ENCODE data around the gene PCLO.

The PCLO gene

DNA sequence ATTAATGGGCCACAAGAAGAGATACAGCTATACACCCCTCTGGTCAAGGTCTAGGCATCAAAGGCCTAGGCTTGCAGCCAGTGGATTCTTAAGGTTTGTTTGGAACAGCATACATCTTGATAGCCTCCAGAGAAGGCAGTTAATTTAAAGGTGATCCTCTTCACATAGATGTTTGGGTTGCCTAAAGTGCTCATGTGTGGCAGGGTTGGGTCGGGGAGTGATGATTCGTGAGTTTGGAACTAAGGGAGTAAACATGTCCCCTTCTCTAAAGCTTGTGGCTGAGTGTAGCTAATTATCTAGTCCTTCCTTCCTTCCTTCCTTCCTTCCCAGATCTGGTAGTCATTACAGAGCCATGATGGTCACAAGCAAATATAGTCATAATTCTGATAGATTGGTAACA, 12.4 kb downstream of the PCLO start:
- Mint-ChIP-seq H3K27me3 (peaks cover 7% of the 10 kb centered on the region), H3K27ac (no peak overlapping the region), H3K4me1 (no peaks in the 10 kb centered on the region), H3K4me3 (no peak overlapping the region), H3K9me3 (no peaks in the 10 kb centered on the region)
- DNase-seq = no peak
- no peak for ATAC-seq

- H3K27me3 Mint-ChIP-seq = peaks cover under 1% of the 10 kb centered on the region
- ATAC-seq = no peak
- H3K9me3 Mint-ChIP-seq = no peaks in the 10 kb centered on the region
- H3K27ac Mint-ChIP-seq = no peak overlapping the region
- no peak overlapping the region for H3K4me3 Mint-ChIP-seq
- no peaks in the 10 kb centered on the region for H3K4me1 Mint-ChIP-seq
- no peak for DNase-seq
These were observed 13.2 kb downstream of the PCLO start for GRCh38 chr7:83149466-83149865.

DNA sequence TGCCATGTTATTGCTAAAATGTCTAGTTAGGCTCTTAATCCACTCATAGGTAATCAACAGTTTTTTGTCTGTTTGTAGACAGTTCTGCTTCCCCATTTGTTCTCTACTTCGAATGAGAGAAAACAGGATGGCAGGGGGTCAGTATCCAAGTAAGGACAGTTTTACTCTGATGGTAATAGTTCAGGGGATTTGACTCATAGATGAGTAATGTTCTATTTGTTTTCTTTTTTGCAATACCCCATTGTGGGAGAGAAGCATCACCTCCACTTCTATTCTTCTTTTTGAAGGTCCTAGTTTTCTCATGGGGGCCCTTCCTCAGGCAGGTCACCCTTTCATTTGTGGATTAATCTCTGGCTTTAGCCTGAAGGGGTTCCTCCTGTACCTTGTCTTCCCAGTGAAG, 13.9 kb downstream of the PCLO start:
- no peaks in the 10 kb centered on the region for H3K9me3 Mint-ChIP-seq
- no peak overlapping the region for H3K4me3 Mint-ChIP-seq
- H3K27ac Mint-ChIP-seq = no peak overlapping the region
- no peaks in the 10 kb centered on the region for H3K4me1 Mint-ChIP-seq
- H3K27me3 Mint-ChIP-seq = no peaks in the 10 kb centered on the region
- no peak for DNase-seq
- ATAC-seq = no peak

- H3K27ac Mint-ChIP-seq = no peak overlapping the region
- H3K4me3 Mint-ChIP-seq = no peak overlapping the region
- DNase-seq (no peak), ATAC-seq (no peak)
- no peaks in the 10 kb centered on the region for H3K9me3 Mint-ChIP-seq
- no peaks in the 10 kb centered on the region for H3K27me3 Mint-ChIP-seq
- no peaks in the 10 kb centered on the region for H3K4me1 Mint-ChIP-seq
These were observed 19.6 kb downstream of the PCLO start for GRCh38 chr7:83143107-83143506.

DNA sequence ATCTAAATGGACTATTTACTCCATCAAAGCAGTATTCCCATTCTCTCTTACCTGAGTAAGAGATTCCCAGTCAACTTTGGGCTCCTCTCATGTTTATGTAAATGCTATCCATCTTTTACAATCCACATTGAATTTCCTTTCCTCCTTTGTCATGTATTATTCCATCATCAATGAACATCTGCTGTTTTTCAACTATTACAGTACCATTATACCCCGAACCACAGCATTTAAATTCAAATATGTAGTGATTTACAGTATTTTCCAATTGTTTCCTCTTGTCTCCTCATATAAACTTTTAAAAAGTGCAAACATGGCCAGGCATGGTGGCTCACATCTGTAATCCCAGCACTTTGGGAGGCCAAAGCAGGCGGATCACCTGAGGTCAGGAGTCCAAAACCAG, 20.3 kb downstream of the PCLO start:
- no peak overlapping the region for H3K27ac Mint-ChIP-seq
- no peak for ATAC-seq

DNA sequence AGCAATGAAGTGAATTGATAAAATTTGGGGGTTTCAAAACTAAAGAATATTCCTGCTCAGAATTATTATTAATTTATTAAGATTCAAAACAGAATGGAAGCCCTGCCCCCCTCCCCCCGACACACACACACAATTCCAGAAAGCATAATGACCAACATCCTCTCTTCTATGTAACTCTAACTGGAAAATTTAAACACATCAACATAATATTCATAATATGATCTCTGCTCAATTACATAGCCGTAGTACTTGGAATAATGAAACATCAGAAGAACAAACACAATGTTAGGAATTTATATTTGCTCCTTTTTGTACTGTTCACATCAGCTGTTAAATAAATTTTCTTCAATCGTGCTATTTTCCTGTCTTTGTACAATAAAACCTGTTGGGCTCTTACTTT, 20.8 kb downstream of the PCLO start:
- Mint-ChIP-seq H3K27me3 (no peaks in the 10 kb centered on the region), H3K4me3 (no peak overlapping the region), H3K4me1 (no peaks in the 10 kb centered on the region), H3K9me3 (no peaks in the 10 kb centered on the region), H3K27ac (no peak overlapping the region)
- ATAC-seq (no peak), DNase-seq (no peak)

More for the DNA sequence above, 20.3 kb downstream of the PCLO start:
- H3K4me1 Mint-ChIP-seq = no peaks in the 10 kb centered on the region
- H3K27me3 Mint-ChIP-seq = no peaks in the 10 kb centered on the region
- no peaks in the 10 kb centered on the region for H3K9me3 Mint-ChIP-seq
- DNase-seq = no peak
- H3K4me3 Mint-ChIP-seq = no peak overlapping the region

DNA sequence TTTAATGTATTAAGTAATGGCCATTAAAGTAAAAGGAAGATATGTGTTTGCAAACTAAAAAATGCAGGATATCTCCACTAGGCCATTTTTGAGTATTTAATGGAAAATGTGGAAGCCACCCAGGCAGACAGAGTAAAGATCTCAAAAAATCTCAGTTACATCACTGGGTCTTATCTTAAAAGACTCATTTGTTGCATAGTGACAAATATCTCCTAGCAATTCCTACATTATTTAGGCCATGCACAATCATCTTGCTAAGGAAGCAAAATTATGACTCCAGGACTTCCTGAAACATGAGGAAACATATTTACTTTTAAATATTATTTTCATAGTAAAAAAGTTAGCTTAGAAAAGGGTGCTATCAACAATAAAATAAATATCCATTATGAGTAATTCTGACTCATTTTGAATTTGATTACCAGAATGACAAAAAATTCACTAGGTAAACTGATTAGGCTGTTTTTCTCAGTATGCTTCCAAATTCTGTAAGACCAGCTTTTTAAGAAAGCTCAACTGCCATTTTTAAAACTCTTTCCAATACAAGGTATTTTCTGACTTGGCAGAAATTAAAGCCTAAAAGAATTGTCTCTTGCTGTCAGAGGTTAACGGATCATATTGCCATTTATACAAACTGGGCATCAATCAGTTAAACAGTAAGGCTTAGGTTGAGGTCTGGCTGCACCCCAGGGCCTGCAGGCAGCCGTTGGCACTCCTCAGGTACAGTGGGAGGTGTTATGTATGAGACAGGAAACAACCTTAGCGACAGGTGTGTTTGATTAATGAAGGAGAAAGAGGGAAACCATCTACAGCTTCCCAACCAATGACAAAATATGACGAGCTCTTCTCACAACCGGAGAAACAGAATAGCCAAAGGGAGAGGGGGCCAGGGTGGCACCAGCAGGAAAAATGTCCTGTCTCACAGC, 31.8 kb downstream of the PCLO start:
- DNase-seq = no peak
- Mint-ChIP-seq H3K27ac (no peak overlapping the region), H3K27me3 (no peaks in the 10 kb centered on the region), H3K9me3 (peaks cover 0 to 3% of the 10 kb centered on the region in 2 donors), H3K4me3 (no peak overlapping the region), H3K4me1 (no peaks in the 10 kb centered on the region)
- no peak for ATAC-seq

GRCh38 chr7:83130191-83130590, 32.5 kb downstream of the PCLO start:
- H3K4me1 Mint-ChIP-seq = no peaks in the 10 kb centered on the region
- ATAC-seq (no peak), DNase-seq (no peak)
- no peak overlapping the region for H3K4me3 Mint-ChIP-seq
- H3K27ac Mint-ChIP-seq = no peak overlapping the region
- peaks cover 0 to 5% of the 10 kb centered on the region in 2 donors for H3K9me3 Mint-ChIP-seq
- H3K27me3 Mint-ChIP-seq = no peaks in the 10 kb centered on the region

- H3K9me3 Mint-ChIP-seq = peaks cover 7 to 10% of the 10 kb centered on the region in 2 donors
These were observed 43.2 kb downstream of the PCLO start for GRCh38 chr7:83119494-83119893.

GRCh38 chr7:83119026-83119382, 43.7 kb downstream of the PCLO start:
- H3K27ac Mint-ChIP-seq = no peak overlapping the region
- ATAC-seq (no peak), DNase-seq (no peak)
- H3K9me3 Mint-ChIP-seq = peaks cover 7 to 13% of the 10 kb centered on the region in 2 donors
- H3K27me3 Mint-ChIP-seq = no peaks in the 10 kb centered on the region
- no peaks in the 10 kb centered on the region for H3K4me1 Mint-ChIP-seq
- H3K4me3 Mint-ChIP-seq = no peak overlapping the region

More at GRCh38 chr7:83119494-83119893, 43.2 kb downstream of the PCLO start:
- DNase-seq = no peak
- no peak for ATAC-seq
- H3K27me3 Mint-ChIP-seq = no peaks in the 10 kb centered on the region
- H3K4me3 Mint-ChIP-seq = no peak overlapping the region
- no peaks in the 10 kb centered on the region for H3K4me1 Mint-ChIP-seq
- no peak overlapping the region for H3K27ac Mint-ChIP-seq

DNA sequence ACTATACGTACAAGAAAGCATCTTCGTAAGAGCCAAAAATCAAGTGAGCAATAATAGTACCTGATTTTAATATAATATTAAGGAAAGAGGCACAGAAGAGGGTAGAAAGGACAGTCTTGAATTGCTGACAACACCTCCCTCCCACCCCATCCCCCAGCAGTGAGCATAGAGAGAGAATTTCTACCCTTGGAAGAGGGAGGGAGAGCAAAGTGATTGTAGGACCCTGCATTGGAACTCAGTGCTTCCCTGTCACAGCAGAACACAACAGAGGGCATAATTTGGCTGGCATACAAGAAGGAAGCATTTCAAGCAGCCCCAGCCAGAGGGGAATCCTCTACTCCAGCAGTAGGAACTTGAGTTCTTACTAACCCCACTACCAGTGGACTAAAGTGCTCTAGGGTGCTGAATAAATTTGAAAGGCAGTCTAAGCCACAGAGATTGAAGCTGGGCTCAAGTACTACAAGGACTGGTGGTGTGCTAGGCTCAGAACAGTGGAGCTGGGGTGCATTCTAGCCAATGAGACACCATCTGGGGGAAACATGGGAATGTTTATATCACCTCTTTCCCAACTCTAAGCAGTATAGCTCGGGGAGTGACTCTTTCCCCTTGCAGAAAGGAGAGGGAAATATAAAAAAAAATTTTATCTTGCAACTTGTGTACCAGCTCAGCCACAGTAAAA, 44.2 kb downstream of the PCLO start:
- DNase-seq = no peak
- ATAC-seq = no peak
- peaks cover 7 to 15% of the 10 kb centered on the region in 2 donors for H3K9me3 Mint-ChIP-seq
- H3K27me3 Mint-ChIP-seq = no peaks in the 10 kb centered on the region
- no peaks in the 10 kb centered on the region for H3K4me1 Mint-ChIP-seq
- no peak overlapping the region for H3K4me3 Mint-ChIP-seq
- H3K27ac Mint-ChIP-seq = peak overlapping the region in 1 of 2 donors; percentile 46

DNA sequence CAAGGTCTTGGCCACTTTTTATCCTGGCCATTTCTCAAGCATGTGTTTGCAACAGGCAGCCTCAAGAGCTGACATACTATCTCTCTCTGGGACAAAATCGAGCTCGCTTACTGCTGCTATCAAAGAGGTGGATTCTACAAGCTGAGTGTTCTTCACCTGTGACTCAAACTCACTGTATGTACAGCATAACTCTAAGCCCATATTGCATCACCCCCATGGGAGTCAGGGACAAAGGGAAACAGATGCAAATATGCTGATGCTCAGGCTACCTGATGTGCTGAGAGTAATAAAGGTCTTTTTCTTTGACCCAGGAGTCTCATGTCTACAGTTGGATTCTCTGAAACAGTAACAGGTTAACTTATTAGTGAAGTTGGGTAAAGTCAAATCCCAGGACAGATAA, 45.2 kb downstream of the PCLO start:
- Mint-ChIP-seq H3K27me3 (no peaks in the 10 kb centered on the region), H3K4me3 (no peak overlapping the region), H3K9me3 (peaks cover 7 to 15% of the 10 kb centered on the region in 2 donors), H3K27ac (no peak overlapping the region), H3K4me1 (no peaks in the 10 kb centered on the region)
- DNase-seq (no peak), ATAC-seq (no peak)

GRCh38 chr7:83111391-83111790, 51.3 kb downstream of the PCLO start:
- no peaks in the 10 kb centered on the region for H3K4me1 Mint-ChIP-seq
- DNase-seq = no peak
- H3K4me3 Mint-ChIP-seq = no peak overlapping the region
- no peaks in the 10 kb centered on the region for H3K27me3 Mint-ChIP-seq
- H3K9me3 Mint-ChIP-seq = peaks cover 0 to 4% of the 10 kb centered on the region in 2 donors
- ATAC-seq = no peak
- H3K27ac Mint-ChIP-seq = no peak overlapping the region

DNA sequence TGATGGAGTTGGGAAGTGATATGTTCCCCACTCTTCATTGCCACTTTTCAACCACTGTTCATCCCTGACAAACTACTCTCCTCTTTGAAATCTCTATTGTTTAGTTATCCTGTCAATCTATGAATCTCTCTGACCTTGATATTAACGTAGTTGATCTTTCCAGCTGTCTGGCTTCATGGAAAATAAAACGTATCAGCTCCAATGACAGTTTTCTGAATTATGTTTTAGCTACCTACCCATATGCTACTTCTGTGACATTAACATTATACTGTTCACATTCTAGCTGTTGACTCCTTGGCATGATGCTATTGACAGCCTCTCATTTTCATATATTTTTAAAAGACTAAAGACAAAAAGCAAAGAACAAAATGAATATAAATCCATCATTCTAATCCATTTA, 53.3 kb downstream of the PCLO start:
- Mint-ChIP-seq H3K9me3 (peaks cover 0 to 4% of the 10 kb centered on the region in 2 donors), H3K27me3 (no peaks in the 10 kb centered on the region), H3K4me1 (no peaks in the 10 kb centered on the region), H3K27ac (no peak overlapping the region), H3K4me3 (no peak overlapping the region)
- ATAC-seq (no peak), DNase-seq (no peak)

- DNase-seq (no peak), ATAC-seq (no peak)
- Mint-ChIP-seq H3K27me3 (no peaks in the 10 kb centered on the region), H3K27ac (no peak overlapping the region), H3K4me3 (no peak overlapping the region), H3K4me1 (no peaks in the 10 kb centered on the region), H3K9me3 (no peaks in the 10 kb centered on the region)
These were observed 56.7 kb downstream of the PCLO start for GRCh38 chr7:83105948-83106347.

DNA sequence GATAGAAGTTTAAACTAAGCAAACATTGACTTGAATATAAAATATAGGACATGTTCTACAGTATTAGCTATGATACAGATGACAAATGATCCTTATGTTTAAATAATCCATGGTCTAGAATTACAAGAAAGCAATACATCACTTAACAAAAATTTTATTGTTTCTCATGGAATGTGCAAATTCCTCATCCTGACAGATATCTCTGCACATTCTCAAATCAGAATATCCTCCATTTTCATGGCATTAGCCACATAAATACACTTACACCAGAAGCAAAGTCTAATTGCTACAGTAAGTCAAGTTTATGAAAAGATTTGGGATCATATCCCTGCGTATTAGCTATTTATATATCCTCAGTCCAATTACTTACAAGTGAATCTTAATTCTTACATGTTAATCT, 57.6 kb downstream of the PCLO start:
- no peaks in the 10 kb centered on the region for H3K27me3 Mint-ChIP-seq
- no peak for ATAC-seq
- no peaks in the 10 kb centered on the region for H3K4me1 Mint-ChIP-seq
- DNase-seq = no peak
- H3K9me3 Mint-ChIP-seq = no peaks in the 10 kb centered on the region
- H3K4me3 Mint-ChIP-seq = no peak overlapping the region
- H3K27ac Mint-ChIP-seq = no peak overlapping the region

Data from stimulated activated naive CD8-positive, alpha-beta T cell treated with anti-CD3 and anti-CD28 coated beads, Interleukin-15, amount 100 ng/mL, for 72 hours (primary cell).